HS-5 (cell line): ENCODE data around the gene CAPS2.
A peak's percentile ranks its signal among the peaks of the same experiment; 100 is the strongest.
"Not testable (repeated sequence)": the region's sequence is repeated elsewhere in the genome, so short reads cannot be mapped to it uniquely, and the experiment has no call there.

Experiments
- DNase-seq: peaks from one replicate; pipeline ENCODE4 v3.0.0-alpha.2; 2012; ENCODE audit warnings: low read depth

The CAPS2 gene

GRCh38 chr12:75329918-75330826 lies at the start of gene CAPS2:
CAPS2 (minus strand) TSS chr12:75330324; CDS start chr12:75326498, 3,826 bp downstream.
- DNase-seq: no peak

GRCh38 chr12:75378354-75378753 lies 48.2 kb upstream of the CAPS2 start:
- no peak for DNase-seq

GRCh38 chr12:75374971-75375370 lies 44.8 kb upstream of the CAPS2 start:
- DNase-seq: no peak

GRCh38 chr12:75366629-75367028 lies 36.5 kb upstream of the CAPS2 start:
- no peak for DNase-seq

- DNase-seq: no peak
Measured at GRCh38 chr12:75364919-75365318, 34.8 kb upstream of the CAPS2 start.

- DNase-seq: no peak
Measured at GRCh38 chr12:75361408-75361807, 31.3 kb upstream of the CAPS2 start.

GRCh38 chr12:75360920-75361319 lies 30.8 kb upstream of the CAPS2 start:
- no peak for DNase-seq

GRCh38 chr12:75354011-75354410 lies 23.9 kb upstream of the CAPS2 start:
- DNase-seq: no peak

GRCh38 chr12:75350413-75350812 lies 20.3 kb upstream of the CAPS2 start:
- no peak for DNase-seq

- DNase-seq: no peak
Measured at GRCh38 chr12:75349946-75350345, 19.8 kb upstream of the CAPS2 start.

- not testable (repeated sequence) for DNase-seq
Measured at GRCh38 chr12:75346215-75346614, 16.1 kb upstream of the CAPS2 start.

GRCh38 chr12:75345531-75345930 lies 15.4 kb upstream of the CAPS2 start:
- DNase-seq: no peak

- DNase-seq: no peak
Measured at GRCh38 chr12:75341873-75342272, 11.7 kb upstream of the CAPS2 start.

GRCh38 chr12:75337905-75338304 lies 7.8 kb upstream of the CAPS2 start:
- DNase-seq: no peak

- DNase-seq: peak; percentile 61
Measured at GRCh38 chr12:75334384-75335030, 4.4 kb upstream of the CAPS2 start, which contains the start of gene GLIPR1L1. GLIPR1L1 (plus strand) TSS chr12:75334670; CDS start chr12:75334729, 59 bp downstream.

GRCh38 chr12:75327642-75328041 lies 2.5 kb downstream of the CAPS2 start:
- no peak for DNase-seq

GRCh38 chr12:75323663-75324062 lies 6.5 kb downstream of the CAPS2 start:
- DNase-seq: no peak

- DNase-seq: no peak
Measured at GRCh38 chr12:75322464-75322863, 7.7 kb downstream of the CAPS2 start.

- DNase-seq: no peak
Measured at GRCh38 chr12:75317784-75318183, 12.3 kb downstream of the CAPS2 start.

GRCh38 chr12:75315518-75315917 lies 14.6 kb downstream of the CAPS2 start:
- peak; percentile 74 for DNase-seq

GRCh38 chr12:75311369-75311768 lies 18.8 kb downstream of the CAPS2 start:
- no peak for DNase-seq

GRCh38 chr12:75308279-75308678 lies 21.8 kb downstream of the CAPS2 start:
- no peak for DNase-seq
